Stimulated activated CD4-positive, alpha-beta T cell treated with anti-CD3 and anti-CD28 coated beads, Interleukin-12 subunit alpha, Interleukin-12 subunit beta, amount 100 ng/mL, for 4 hours (primary cell): ENCODE results near the gene SLU7.

Source experiments
- DNase-seq: peaks from one replicate; pipeline ENCODE4 v3.0.0-alpha.2; 2020

Gene SLU7

DNA sequence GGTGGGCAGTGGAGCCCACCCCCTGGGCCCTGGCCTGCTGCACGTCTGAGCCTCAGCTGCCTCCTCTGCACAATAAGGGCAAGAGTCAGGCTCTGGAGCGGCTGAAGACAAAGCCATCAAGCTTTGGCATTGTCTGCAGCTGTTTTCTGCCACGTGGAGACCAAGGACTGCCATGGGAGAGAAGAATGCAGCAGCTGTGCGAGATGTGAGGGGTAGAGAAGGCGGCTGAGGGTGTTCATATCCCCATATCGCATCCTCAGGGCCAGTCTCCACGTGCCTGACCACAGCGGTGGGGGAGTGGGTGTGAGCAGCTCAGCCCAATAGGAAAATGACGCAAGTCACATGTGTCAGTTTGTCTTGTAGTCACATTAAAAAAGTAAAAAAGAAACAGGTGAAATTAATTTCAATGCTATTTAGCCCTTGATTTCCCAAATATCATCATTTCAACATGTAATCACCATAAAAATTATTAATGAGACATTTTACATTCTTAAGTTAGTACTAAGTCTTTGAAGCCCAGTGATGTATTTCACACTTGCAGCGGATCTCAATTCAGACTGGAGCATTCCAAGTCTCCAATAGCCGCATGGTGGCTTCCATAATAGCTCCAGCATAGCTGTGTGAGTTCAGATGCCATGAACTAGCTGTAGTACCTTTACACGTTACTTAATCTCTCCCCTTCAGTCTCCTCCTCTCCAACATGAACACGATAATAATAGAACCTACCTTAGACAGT is 55.1 kb downstream of the SLU7 start:
- no peak for DNase-seq

DNA sequence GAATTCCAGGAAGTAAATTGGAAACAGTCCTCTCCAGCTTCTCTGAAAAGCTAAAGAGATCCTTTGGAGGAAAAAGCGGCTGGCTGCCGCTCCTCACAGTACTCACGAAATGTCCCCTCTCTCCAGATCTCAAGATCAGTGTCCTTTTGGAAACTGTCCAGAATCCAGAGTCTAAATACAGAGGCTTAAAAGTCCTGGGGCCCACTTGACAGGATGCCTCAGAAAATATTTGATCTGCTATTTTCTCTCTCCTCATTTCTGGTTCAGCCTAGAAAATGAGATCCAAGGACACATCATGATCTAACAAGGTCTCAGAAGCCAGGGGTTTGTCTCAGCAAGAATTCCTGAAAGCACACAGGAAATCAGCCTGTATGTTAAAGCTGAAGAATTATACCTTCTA is 55.7 kb downstream of the SLU7 start:
- DNase-seq, result no peak

DNA sequence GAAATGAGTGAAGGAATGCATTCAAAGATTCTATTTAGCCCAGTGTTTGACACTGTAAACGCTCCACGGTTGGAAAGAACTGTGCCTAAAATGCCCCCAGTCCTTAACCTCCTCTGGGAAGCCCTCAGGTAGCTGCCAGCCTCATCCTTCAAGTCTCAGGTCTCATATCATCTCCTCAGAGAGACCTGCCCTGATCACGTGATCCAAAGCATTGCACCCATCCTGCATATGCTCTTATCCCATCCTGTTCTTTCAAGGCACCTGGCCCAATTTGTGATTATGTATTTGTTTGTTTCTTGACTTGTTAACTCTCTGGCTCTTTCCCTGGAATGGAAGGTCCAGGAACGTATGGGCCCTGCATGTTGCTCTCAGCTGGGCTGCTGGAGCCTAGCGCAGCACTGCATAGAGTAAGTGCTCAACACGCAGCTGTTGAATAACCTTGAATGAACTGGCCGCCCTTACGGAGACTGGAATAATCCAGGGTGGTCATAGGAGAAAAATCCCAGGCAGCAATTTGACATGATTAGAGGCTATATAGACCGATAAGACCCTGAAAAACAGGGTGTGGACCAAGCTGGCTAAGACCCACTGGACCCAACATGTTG is 57.2 kb downstream of the SLU7 start:
- no peak for DNase-seq

DNA sequence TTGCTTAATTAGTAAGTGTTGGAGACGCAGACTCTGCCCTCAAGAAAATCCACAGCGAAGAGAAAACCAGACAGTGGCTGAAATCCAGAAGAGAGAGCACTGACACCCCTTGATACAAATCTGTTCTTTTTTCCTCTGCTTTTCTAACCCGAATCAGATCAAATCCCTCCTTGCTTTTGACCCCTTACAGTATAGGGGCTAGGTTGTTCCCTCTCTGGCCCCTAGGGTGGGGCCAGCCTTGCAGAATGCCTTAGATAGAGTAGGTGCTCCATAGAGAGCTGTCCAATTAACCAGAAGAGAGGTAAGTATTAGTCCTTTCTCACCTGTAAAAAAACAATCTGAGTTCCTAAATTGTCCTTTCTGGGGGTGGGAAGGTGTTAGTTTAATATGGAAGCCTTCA is 58.6 kb downstream of the SLU7 start:
- DNase-seq, result no peak

DNA sequence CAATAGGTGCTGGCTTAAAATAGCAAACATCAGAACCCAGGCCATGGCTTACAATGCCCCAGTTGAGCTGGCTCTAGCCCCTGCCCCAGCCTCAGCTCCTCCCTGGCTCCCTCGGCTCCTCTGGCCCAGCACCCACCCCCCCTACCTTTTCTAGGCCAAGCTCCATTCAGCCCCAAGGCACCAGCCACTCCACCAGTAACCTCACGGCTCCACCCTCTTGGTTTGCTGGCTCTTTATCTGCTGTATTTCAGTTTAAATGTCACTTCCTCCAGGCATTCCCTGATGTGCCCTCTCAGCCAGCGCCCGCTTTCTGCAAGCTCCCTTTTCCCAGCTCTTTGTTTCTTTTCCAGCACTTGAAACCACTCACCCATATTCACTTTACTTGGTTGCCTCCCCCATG is 59.1 kb downstream of the SLU7 start:
- DNase-seq, result no peak

DNA sequence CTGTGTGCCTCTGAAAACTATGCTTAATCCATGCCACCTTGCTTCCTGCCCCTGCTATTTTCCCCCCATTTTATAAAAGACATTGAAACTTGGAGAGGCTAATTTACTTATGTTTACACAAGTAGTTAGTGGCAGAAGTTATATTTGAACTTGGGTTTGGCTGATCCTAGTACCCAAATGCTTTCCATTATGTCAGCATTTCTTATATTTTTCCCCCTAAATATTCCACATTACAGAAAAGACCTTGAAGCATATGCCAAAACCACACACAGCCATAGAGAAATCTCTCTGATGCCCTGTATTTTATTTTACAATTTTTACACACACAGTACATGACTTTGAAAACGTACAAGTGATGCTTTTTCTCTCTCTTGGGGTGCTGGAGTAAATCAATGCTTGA is 59.6 kb downstream of the SLU7 start:
- no peak for DNase-seq

DNA sequence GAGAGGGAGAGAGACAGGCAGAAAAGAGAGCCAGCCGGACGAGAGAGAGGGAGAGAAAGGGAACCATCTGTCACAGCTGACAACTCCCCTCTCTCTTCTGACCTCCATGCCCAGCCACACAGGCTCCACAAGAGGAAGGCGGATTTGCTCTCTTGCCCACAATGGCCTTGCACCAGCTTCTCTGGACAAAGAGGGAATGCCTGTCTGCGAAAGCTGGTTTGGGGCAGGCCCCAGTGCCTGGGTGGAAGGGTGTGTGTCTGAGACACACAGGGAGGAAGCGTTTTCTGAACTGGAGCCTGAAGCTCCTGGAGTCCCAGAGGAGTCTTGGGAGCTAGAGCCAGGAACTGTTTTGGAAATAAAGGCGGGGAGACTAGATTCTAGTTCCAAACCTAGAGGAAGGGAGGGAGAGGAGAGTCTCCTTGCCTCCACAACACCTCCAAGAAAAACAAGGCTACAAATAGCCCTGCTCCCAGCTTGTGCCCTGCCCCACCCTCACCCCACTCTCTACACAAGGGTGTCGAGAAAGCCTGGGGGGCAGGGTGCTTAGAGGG is 60.9 kb downstream of the SLU7 start:
- DNase-seq, result no peak

DNA sequence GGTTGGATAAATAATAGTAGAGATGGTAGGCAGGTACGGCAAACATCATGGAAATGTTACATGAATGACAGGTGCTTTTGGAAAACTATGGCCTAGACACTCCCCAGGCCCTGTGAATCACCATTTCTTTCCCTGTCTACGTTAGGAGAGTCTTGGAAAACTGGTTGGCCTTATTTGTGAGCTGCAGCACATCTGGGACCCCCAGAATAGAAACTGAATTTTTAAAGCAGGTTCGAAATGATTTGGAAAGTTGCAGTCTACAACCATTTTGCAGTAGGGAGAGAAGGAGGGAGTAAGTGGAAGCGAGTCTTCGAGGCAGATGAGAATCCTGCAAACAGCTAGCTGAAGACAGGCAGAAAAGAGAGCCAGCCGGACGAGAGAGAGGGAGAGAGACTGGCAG is 61.5 kb downstream of the SLU7 start:
- no peak for DNase-seq

DNA sequence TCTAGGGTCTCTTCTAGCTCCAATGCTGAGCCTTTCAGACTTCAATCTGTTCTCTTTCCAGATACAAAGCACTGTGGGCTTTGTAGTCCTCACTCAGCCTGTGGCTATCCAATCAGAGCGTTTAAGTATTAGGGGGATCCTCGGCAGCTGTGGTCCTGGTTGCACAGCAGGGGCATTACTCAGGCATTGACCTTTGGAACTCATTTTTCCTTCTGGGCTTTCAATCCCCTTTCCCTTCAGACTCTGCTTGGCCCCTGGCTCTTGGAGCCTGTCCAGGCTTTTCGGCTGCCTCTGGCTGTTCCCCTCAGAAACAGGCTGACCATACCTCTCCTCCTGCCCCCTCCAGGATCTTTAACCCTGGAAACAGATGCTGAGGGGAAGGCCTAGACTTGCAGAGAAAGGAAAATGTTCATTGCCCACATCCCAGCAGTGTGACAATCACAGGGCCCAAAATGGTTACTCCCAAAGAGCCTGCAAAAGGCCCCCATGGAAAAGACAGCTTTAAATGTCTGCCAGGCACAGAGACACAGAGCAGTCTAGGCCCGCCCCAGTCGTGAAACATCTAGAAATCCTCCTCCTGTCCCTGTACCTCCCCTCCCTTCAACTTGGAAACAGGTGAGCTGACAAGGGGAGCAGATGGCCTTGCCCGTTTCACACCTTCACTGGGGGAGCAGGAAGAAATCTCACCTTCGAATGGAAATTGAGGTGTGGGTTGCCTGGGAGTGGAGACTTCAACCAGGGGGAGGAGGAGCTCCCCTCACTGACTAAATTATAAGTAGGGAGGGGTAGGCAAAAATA is 62.1 kb downstream of the SLU7 start:
- no peak for DNase-seq

DNA sequence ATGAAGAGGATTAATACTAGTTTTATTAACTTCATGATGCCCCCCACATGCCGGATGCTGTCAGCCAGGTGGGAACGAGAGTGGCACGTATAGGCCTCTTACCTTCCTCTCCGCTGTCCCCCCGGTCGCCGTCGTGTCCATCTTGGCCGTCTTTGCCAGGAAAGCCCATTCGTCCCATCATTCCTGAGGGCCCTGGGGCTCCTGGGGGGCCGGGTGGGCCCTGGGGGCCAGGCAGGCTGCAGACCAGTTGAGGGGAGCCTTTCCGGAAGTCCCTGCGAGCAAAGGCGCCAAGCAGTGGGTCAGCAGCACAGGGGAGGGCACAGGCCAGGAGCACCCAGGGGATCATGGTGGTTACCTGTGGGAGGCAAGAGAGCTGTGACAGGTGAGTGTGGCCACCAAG is 64.2 kb downstream of the SLU7 start:
- no peak for DNase-seq

DNA sequence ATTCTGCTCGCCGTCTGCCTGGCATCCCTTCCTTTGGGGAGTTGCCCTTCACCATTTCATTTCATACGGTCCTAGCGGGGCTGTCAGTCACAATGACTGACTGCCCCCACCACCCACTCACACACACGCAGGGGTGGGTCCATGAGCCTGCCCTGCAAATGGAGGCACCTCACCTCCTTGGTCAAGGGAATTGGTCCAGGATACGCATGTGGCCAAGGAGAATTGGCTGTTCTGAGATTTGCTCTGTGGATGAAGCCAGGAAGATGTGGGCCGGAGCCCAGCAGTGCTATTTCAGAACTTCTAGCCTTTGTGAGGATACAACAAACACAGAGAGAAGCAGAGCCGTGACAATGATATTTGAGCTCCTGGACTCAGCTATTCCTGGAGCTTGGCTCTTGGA is 65.5 kb downstream of the SLU7 start:
- DNase-seq, result no peak

DNA sequence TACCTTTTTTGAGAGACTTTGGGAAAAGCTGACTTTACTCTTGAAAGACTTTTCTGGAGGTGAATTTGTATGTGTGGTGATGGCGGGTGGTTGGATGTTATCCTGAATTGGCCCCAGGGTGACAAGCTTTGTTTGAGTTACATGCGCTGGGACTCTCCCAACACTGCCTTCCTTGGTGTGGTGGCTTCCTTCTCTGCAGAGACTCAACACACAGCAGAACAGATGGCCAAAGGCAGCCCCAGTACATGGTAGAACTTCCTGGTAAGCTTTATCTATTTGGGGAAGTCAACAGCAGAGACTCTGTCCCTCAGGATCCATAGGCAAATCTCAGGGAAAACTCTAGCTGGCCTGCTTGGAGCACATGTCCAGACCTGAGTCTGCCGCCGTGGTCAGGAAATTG is 66.6 kb downstream of the SLU7 start:
- no peak for DNase-seq
